H1 (cell line): ENCODE results near the gene MYBL2. TPM values are rescaled to one million over a fixed set of nuclear protein-coding genes. Genes with fewer than 3 reads are reported as not detected.

Experiments used
- CTCF ChIA-PET: fragments of 300-600 bp; sonication (Branson Sonifier 250); formaldehyde crosslinking; loops from one replicate; lab custom pipeline; 2021; ENCODE audit not compliant: partially characterized antibody; lab: Charles Lee
- POLR2A ChIA-PET: fragments of 300-600 bp; sonication (Branson Sonifier 250); formaldehyde crosslinking; loops from one replicate; lab custom pipeline; 2021; ENCODE audit warnings: inconsistent platforms; ENCODE audit not compliant: partially characterized antibody; lab: Charles Lee
- DNase-seq, 2 experiments: peaks; one replicate each; pipeline versions ENCODE4 v3.0.0 to v3.0.0-alpha.2; 2010 to 2022; ENCODE audit warnings: low spot score in 2 of 2, low read depth in 1 of 2, mixed read lengths in 1 of 2
- FAIRE-seq: peaks from 2 replicates; lab custom pipeline; 2011; peaks lifted over from hg19 to GRCh38; lab: Jason Lieb, UNC
- H2AFZ ChIP-seq: 2 replicates; pipeline ENCODE4 v1.8.1; 2012; ENCODE audit warnings: low read length, inconsistent platforms
- H2AK5ac ChIP-seq: 2 replicates; pipeline ENCODE4 v1.6.1; 2013; ENCODE audit warnings: low read depth, low read length
- H2BK120ac ChIP-seq: replicated peaks from 2 replicates; pipeline ENCODE3; 2013; ENCODE audit warnings: low read depth, low read length, inconsistent platforms
- H2BK12ac ChIP-seq: 2 replicates; pipeline ENCODE4 v1.6.1; 2013; ENCODE audit warnings: low read depth, low read length
- H2BK15ac ChIP-seq: 2 replicates; pipeline ENCODE4 v1.6.1; 2013; ENCODE audit warnings: low read length
- H2BK20ac ChIP-seq: 2 replicates; pipeline ENCODE4 v1.6.1; 2013; ENCODE audit warnings: low read length
- H2BK5ac ChIP-seq: 2 replicates; pipeline ENCODE4 v1.6.1; 2013; ENCODE audit warnings: low read depth, low read length
- H3K14ac ChIP-seq: 2 replicates; pipeline ENCODE4 v1.6.1; 2013; ENCODE audit warnings: inconsistent platforms; ENCODE audit not compliant: insufficient read length
- H3K18ac ChIP-seq: 2 replicates; pipeline ENCODE4 v1.6.1; 2013; ENCODE audit warnings: low read length; ENCODE audit errors: extremely low read depth
- H3K23ac ChIP-seq: 2 replicates; pipeline ENCODE4 v1.6.1; 2013; ENCODE audit warnings: inconsistent platforms; ENCODE audit not compliant: insufficient read length
- H3K23me2 ChIP-seq: 2 replicates; pipeline ENCODE4 v1.6.1; 2013; ENCODE audit warnings: low read depth, low read length
- H3K27ac ChIP-seq: 2 replicates; pipeline ENCODE4 v1.6.1; 2011; ENCODE audit warnings: low read depth, low read length, inconsistent platforms
- H3K27me3 ChIP-seq, 4 experiments: replicated peaks in 1 of 4; 1 replicate in 1 of 4; 2 replicates in 3 of 4; pipeline versions ENCODE4 v1.6.1 to v1.8.1; 2011 to 2013; ENCODE audit warnings: low read length in 3 of 4, mild to moderate bottlenecking in 3 of 4, inconsistent platforms in 2 of 4, mixed read lengths in 2 of 4, moderate library complexity in 1 of 4; ENCODE audit not compliant: control insufficient read depth in 3 of 4, insufficient read depth in 3 of 4; ENCODE audit errors: extremely low read depth in 1 of 4
- H3K36me3 ChIP-seq, 4 experiments: 2 replicates each; pipeline versions ENCODE4 v1.6.1 to v1.8.1; 2011 to 2013; ENCODE audit warnings: mild to moderate bottlenecking in 4 of 4, low read length in 3 of 4, moderate library complexity in 2 of 4, control low read depth in 1 of 4, inconsistent platforms in 1 of 4; ENCODE audit not compliant: insufficient read depth in 4 of 4, control insufficient read depth in 2 of 4
- H3K4ac ChIP-seq: replicated peaks from 2 replicates; pipeline ENCODE3; 2013; ENCODE audit warnings: low read length, low read depth, mixed read lengths, inconsistent platforms; ENCODE audit not compliant: insufficient read length
- H3K4me1 ChIP-seq, 4 experiments: replicated peaks in 1 of 4; 1 replicate in 1 of 4; 2 replicates in 3 of 4; pipeline versions ENCODE4 v1.6.1 to v1.8.1; 2011 to 2013; ENCODE audit warnings: low read length in 3 of 4, inconsistent platforms in 2 of 4, mixed read lengths in 1 of 4; ENCODE audit not compliant: insufficient read depth in 4 of 4, control insufficient read depth in 3 of 4
- H3K4me2 ChIP-seq, 2 experiments: 2 replicates each; pipeline versions ENCODE4 v1.6.1 to v1.8.1; 2011 to 2013; ENCODE audit warnings: low read depth in 2 of 2, low read length in 2 of 2, control low read depth in 1 of 2, inconsistent platforms in 1 of 2, mild to moderate bottlenecking in 1 of 2; ENCODE audit not compliant: insufficient read depth in 1 of 2
- H3K4me3 ChIP-seq, 4 experiments: fragments of 200-600, 300-600 bp in 1 of 4; sonication (generic), shearing (Covaris generic), sonication (Bioruptor Twin) in 1 of 4; 2 replicates each; pipeline versions ENCODE4 v1.5.1 to v1.8.1; 2011 to 2016; ENCODE audit warnings: low read length in 4 of 4, low read depth in 3 of 4, control low read depth in 2 of 4, inconsistent platforms in 2 of 4, mild to moderate bottlenecking in 2 of 4, mixed read lengths in 1 of 4, moderate library complexity in 1 of 4; ENCODE audit not compliant: insufficient read depth in 2 of 4; ENCODE audit errors: extremely low read depth in 1 of 4
- H3K56ac ChIP-seq: replicated peaks from 2 replicates; pipeline ENCODE3; 2013; ENCODE audit warnings: low read depth, mild to moderate bottlenecking, mixed read lengths, low read length, inconsistent platforms; ENCODE audit not compliant: insufficient read length
- H3K79me1 ChIP-seq: 2 replicates; pipeline ENCODE4 v1.6.1; 2013; ENCODE audit warnings: low read depth, low read length, control low read depth
- H3K79me2 ChIP-seq, 2 experiments: 2 replicates each; pipeline versions ENCODE4 v1.6.1 to v1.8.1; 2012 to 2013; ENCODE audit warnings: low read length in 2 of 2, mild to moderate bottlenecking in 2 of 2, inconsistent platforms in 1 of 2; ENCODE audit not compliant: insufficient read depth in 2 of 2, control insufficient read depth in 1 of 2
- H3K9ac ChIP-seq, 4 experiments: replicated peaks in 1 of 4; 1 replicate in 1 of 4; 2 replicates in 3 of 4; pipeline versions ENCODE4 v1.6.1 to v1.8.1; 2011 to 2013; ENCODE audit warnings: low read depth in 3 of 4, low read length in 3 of 4, control low read depth in 2 of 4, mild to moderate bottlenecking in 2 of 4, moderate library complexity in 2 of 4, inconsistent platforms in 1 of 4; ENCODE audit errors: extremely low read depth in 1 of 4
- H3K9me3 ChIP-seq, 2 experiments: 2 replicates each; pipeline versions ENCODE4 v1.6.1 to v1.8.1; 2012 to 2013; ENCODE audit warnings: mild to moderate bottlenecking in 2 of 2, moderate library complexity in 2 of 2, control low read depth in 1 of 2, inconsistent platforms in 1 of 2, low read depth in 1 of 2, low read length in 1 of 2, mixed read lengths in 1 of 2; ENCODE audit not compliant: insufficient read depth in 2 of 2
- H4K20me1 ChIP-seq, 2 experiments: replicated peaks in 1 of 2; 2 replicates each; pipeline versions ENCODE3 to v1.8.1; 2011 to 2013; ENCODE audit warnings: inconsistent platforms in 2 of 2, low read length in 2 of 2, mild to moderate bottlenecking in 1 of 2; ENCODE audit not compliant: insufficient read depth in 2 of 2, control insufficient read depth in 1 of 2
- H4K5ac ChIP-seq: 2 replicates; pipeline ENCODE4 v1.6.1; 2013; ENCODE audit warnings: low read length, low read depth, mixed read lengths, inconsistent platforms; ENCODE audit not compliant: insufficient read length
- H4K8ac ChIP-seq: 2 replicates; pipeline ENCODE4 v1.8.0; 2013; ENCODE audit warnings: mild to moderate bottlenecking, moderate library complexity, low read length, inconsistent platforms; ENCODE audit not compliant: insufficient read depth; ENCODE audit errors: extremely low read depth
- H4K91ac ChIP-seq: replicated peaks from 2 replicates; pipeline ENCODE3; 2013; ENCODE audit warnings: low read length, mixed read lengths, inconsistent platforms; ENCODE audit not compliant: insufficient read length
- ASH2L ChIP-seq: fragments of 200-600, 300-600 bp; sonication (generic); IDR thresholded peaks from one replicate; pipeline ENCODE4 v1.7.1; 2017; ENCODE audit warnings: low read length
- BACH1 ChIP-seq: IDR thresholded peaks from 2 replicates; pipeline ENCODE4 v1.6.1; 2012; ENCODE audit warnings: low read length, improper control_type of control experiment
- JUN ChIP-seq: IDR thresholded peaks from 2 replicates; pipeline ENCODE4 v1.6.1; 2011; ENCODE audit warnings: low read depth, mild to moderate bottlenecking, improper control_type of control experiment, low read length
- RAD21 ChIP-seq, 2 experiments: IDR thresholded peaks in 1 of 2; conservative IDR thresholded peaks in 1 of 2; 2 replicates each; pipeline ENCODE4 v1.6.1; 2011; ENCODE audit warnings: low read depth in 2 of 2, low read length in 2 of 2, improper control_type of control experiment in 1 of 2, inconsistent platforms in 1 of 2, mild to moderate bottlenecking in 1 of 2, moderate library complexity in 1 of 2
- USF2 ChIP-seq: IDR thresholded peaks from 2 replicates; pipeline ENCODE4 v1.6.1; 2011; ENCODE audit warnings: low read length, improper control_type of control experiment
- WGBS, 2 experiments: shearing (Covaris generic) in 1 of 2; methylation state at CpG; one replicate each; pipeline versions ENCODE4 v1.1.6 to v1.1.7; 2013 to 2015; ENCODE audit warnings: low lambda C conversion rate in 2 of 2, mixed read lengths in 2 of 2, inconsistent platforms in 1 of 2, low coverage in 1 of 2, missing lambda C conversion rate in 1 of 2; ENCODE audit not compliant: insufficient replicate concordance in 2 of 2, insufficient coverage in 1 of 2, insufficient read length in 1 of 2; ENCODE audit errors: extremely low coverage in 1 of 2, missing lambda C conversion rate in 1 of 2; 5-methylcytosine and 5-hydroxymethylcytosine counted together
- polyA plus RNA-seq, 7 experiments: library from polyadenylated mRNA; depleted of rRNA in 3 of 7; stranded (reverse) in 5 of 7; unstranded in 2 of 7; fragments of >200 nt in 5 of 7; fragments of 200-250 nt in 2 of 7; gene quantifications; 1 replicate in 5 of 7; 2 replicates in 1 of 7; 4 replicates in 1 of 7; pipeline versions ENCODE4 v1.2.1 to v1.2.3, GENCODE V29; 2011 to 2013; ENCODE audit warnings: missing spikeins in 2 of 7, mixed read lengths in 2 of 7
- total RNA-seq: library from RNA; stranded (reverse); fragmentation: NEBNext Ultra II Directional; extraction: Animal tissue kit (Norgen Biotek cat#: 25700); gene quantifications from 2 replicates; pipeline ENCODE4 v1.2.1, GENCODE V29; 2021
- TF ChIP-seq, protein P1 (sequence below): IDR thresholded peaks from 2 replicates; pipeline ENCODE4 v1.6.1; 2012; ENCODE audit warnings: inconsistent platforms

Gene MYBL2
- total and polyA plus RNA-seq, 2 of the 8 experiments (the other 6 are each of a cell fraction or from before 2014, with no cell fraction given), result 75.3 to 207 TPM

DNA sequence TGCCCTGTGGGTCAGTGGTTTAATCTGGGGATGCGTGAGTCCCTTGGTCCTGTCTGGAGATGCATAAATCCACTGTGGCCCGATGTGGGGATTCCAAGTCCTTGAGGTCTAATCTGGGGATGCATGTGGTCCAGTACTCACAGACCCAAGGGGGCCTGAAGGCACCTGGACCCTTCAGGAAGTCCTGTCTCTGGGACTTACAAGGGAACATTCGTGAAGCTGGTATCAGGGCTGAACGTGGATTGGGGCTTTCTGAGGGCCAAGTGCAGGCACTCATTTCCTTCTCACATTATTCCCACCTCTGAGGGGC lies 85.1 kb downstream of the MYBL2 start:
- WGBS, 2 experiments, result 85% methylated on average over 4 of the region's 4 CpGs; no CpG with 5 or more reads in 1 of the 2 experiments
- TF ChIP-seq JUN, result no peak
- TF ChIP-seq BACH1, result no peak
- TF ChIP-seq ASH2L, result no peak
- no peak for TF ChIP-seq RAD21 (IDR thresholded peaks at IDR 0.05 in 1 of 2, conservative IDR thresholded peaks at IDR 0.05 in 1 of 2; ENCODE audit: low read depth in 2 of 2, low read length in 2 of 2)
- TF ChIP-seq, protein P1, sequence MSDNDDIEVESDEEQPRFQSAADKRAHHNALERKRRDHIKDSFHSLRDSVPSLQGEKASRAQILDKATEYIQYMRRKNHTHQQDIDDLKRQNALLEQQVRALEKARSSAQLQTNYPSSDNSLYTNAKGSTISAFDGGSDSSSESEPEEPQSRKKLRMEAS, result no peak
- no peak for TF ChIP-seq USF2
- FAIRE-seq, result no peak
- H3K27ac ChIP-seq, result no peak overlapping the region
- no peaks in the 10 kb centered on the region for H4K20me1 ChIP-seq
- no peak overlapping the region for H4K5ac ChIP-seq
- DNase-seq, result no peak
- H4K8ac ChIP-seq, result no peak overlapping the region
- H2BK15ac ChIP-seq, result no peak overlapping the region
- no peak overlapping the region for H2BK120ac ChIP-seq
- H4K91ac ChIP-seq, result no peak overlapping the region
- H3K18ac ChIP-seq, result no peak overlapping the region
- no peaks in the 10 kb centered on the region for H3K79me2 ChIP-seq
- no peaks in the 10 kb centered on the region for H3K79me1 ChIP-seq
- no peak overlapping the region for H3K9ac ChIP-seq
- H2BK12ac ChIP-seq, result no peak overlapping the region
- H3K4me1 ChIP-seq, result peaks cover 0 to under 1% (median 0%) of the 10 kb centered on the region in 4 experiments; a peak in 1 of 7 replicates
- POLR2A ChIA-PET, result no interaction called here
- no peak overlapping the region for H2AFZ ChIP-seq
- no peak overlapping the region for H3K4me2 ChIP-seq
- CTCF ChIA-PET, result interaction anchor here (3.5 kb wide), 1 partner anchor 10 kb away, joined by 11 read pairs; no protein-coding TSS in a partner anchor
- no peaks in the 10 kb centered on the region for H3K23me2 ChIP-seq
- no peak overlapping the region for H3K14ac ChIP-seq
- H3K36me3 ChIP-seq, result no peaks in the 10 kb centered on the region
- no peak overlapping the region for H3K56ac ChIP-seq
- H2BK5ac ChIP-seq, result no peak overlapping the region
- no peak overlapping the region for H3K4me3 ChIP-seq
- H2BK20ac ChIP-seq, result no peak overlapping the region
- H2AK5ac ChIP-seq, result no peak overlapping the region
- H3K27me3 ChIP-seq, result no peaks in the 10 kb centered on the region
- H3K4ac ChIP-seq, result no peak overlapping the region
- no peak overlapping the region for H3K23ac ChIP-seq
- H3K9me3 ChIP-seq, result no peaks in the 10 kb centered on the region
